Thoracic aorta (tissue), 2 donors: Measurements from ENCODE around the gene TARBP1. TPM values are rescaled to one million over a fixed set of nuclear protein-coding genes. Genes with fewer than 3 reads are reported as not detected.

Source experiments
- ATAC-seq: fragments of 150-250 bp; one replicate; pipeline ENCODE4 v1.8.0; 2017; ENCODE audit warnings: low read depth; ENCODE audit not compliant: insufficient number of reproducible peaks, low FRiP score
- DNase-seq: peaks from one replicate; pipeline ENCODE4 v3.0.0-alpha.2; 2020; ENCODE audit warnings: low spot score
- H3K27ac ChIP-seq, 2 donors: fragments of 200-600 bp; sonication (generic); 1 replicate in 1 of 2; 2 replicates in 1 of 2; pipeline ENCODE4 v1.5.1; 2016; ENCODE audit warnings: mild to moderate bottlenecking in 2 of 2, moderate library complexity in 2 of 2
- H3K27me3 ChIP-seq: fragments of 200-600 bp; sonication (generic); replicated peaks from 2 replicates; pipeline ENCODE4 v1.6.0; 2016; ENCODE audit warnings: mild to moderate bottlenecking; ENCODE audit not compliant: insufficient read depth
- H3K36me3 ChIP-seq: fragments of 200-600 bp; sonication (generic); one replicate; pipeline ENCODE4 v1.5.1; 2016
- H3K4me1 ChIP-seq, 2 donors: fragments of 200-600 bp; sonication (generic); 1 replicate in 1 of 2; 2 replicates in 1 of 2; pipeline versions ENCODE4 v1.5.1 to v1.6.0; 2016; ENCODE audit warnings: low read depth in 2 of 2, mild to moderate bottlenecking in 1 of 2; ENCODE audit not compliant: control insufficient read depth in 1 of 2
- H3K4me3 ChIP-seq: fragments of 200-600 bp; sonication (generic); 2 replicates; pipeline ENCODE4 v1.5.1; 2016; ENCODE audit warnings: mild to moderate bottlenecking
- H3K9me3 ChIP-seq: fragments of 200-600 bp; sonication (generic); 2 replicates; pipeline ENCODE4 v1.5.1; 2016
- CTCF ChIP-seq: fragments of 200-600 bp; sonication (generic); IDR thresholded peaks from one replicate; pipeline ENCODE4 v1.5.1; 2019; ENCODE audit warnings: antibody characterized with exemption
- total RNA-seq, 2 donors: library from RNA; depleted of rRNA; stranded (reverse); fragments of >200 nt; gene quantifications; one replicate each; pipeline versions ENCODE4 v1.1.0 to v1.2.3, GENCODE V29; 2016

TARBP1 gene
- total RNA-seq, 2 donors from 2014 or later: 11.5 to 13.5 TPM

GRCh38 chr1:234473118-234473517, 5.9 kb downstream of the TARBP1 start:
- H3K27me3 ChIP-seq: no peaks in the 10 kb centered on the region
- no peaks in the 10 kb centered on the region for H3K9me3 ChIP-seq
- H3K36me3 ChIP-seq: no peaks in the 10 kb centered on the region
- H3K27ac ChIP-seq: no peak overlapping the region
- DNase-seq: no peak
- no peak for ATAC-seq
- H3K4me1 ChIP-seq: peaks cover 4 to 6% of the 10 kb centered on the region in 2 donors
- no peak overlapping the region for H3K4me3 ChIP-seq
- no peak for TF ChIP-seq CTCF

GRCh38 chr1:234469376-234469775, 9.6 kb downstream of the TARBP1 start:
- Histone ChIP-seq H3K27ac (no peak overlapping the region), H3K27me3 (no peaks in the 10 kb centered on the region), H3K9me3 (no peaks in the 10 kb centered on the region), H3K36me3 (no peaks in the 10 kb centered on the region), H3K4me3 (no peak overlapping the region), H3K4me1 (no peaks in the 10 kb centered on the region)
- no peak for DNase-seq
- ATAC-seq: no peak
- no peak for TF ChIP-seq CTCF

GRCh38 chr1:234468580-234468979, 10.4 kb downstream of the TARBP1 start:
- Histone ChIP-seq H3K27ac (no peak overlapping the region), H3K27me3 (no peaks in the 10 kb centered on the region), H3K36me3 (no peaks in the 10 kb centered on the region), H3K9me3 (no peaks in the 10 kb centered on the region), H3K4me1 (no peaks in the 10 kb centered on the region), H3K4me3 (no peak overlapping the region)
- ATAC-seq (no peak), DNase-seq (no peak)
- TF ChIP-seq CTCF: no peak

GRCh38 chr1:234467821-234468220, 11.2 kb downstream of the TARBP1 start:
- no peak for DNase-seq
- H3K9me3 ChIP-seq: no peaks in the 10 kb centered on the region
- no peak overlapping the region for H3K4me3 ChIP-seq
- no peaks in the 10 kb centered on the region for H3K4me1 ChIP-seq
- TF ChIP-seq CTCF: no peak
- no peaks in the 10 kb centered on the region for H3K36me3 ChIP-seq
- H3K27ac ChIP-seq: no peak overlapping the region
- no peak for ATAC-seq
- no peaks in the 10 kb centered on the region for H3K27me3 ChIP-seq

GRCh38 chr1:234466945-234467344, 12.0 kb downstream of the TARBP1 start:
- ATAC-seq (no peak), DNase-seq (no peak)
- Histone ChIP-seq H3K9me3 (no peaks in the 10 kb centered on the region), H3K27ac (no peak overlapping the region), H3K36me3 (no peaks in the 10 kb centered on the region), H3K27me3 (no peaks in the 10 kb centered on the region), H3K4me3 (no peak overlapping the region), H3K4me1 (no peaks in the 10 kb centered on the region)
- TF ChIP-seq CTCF: no peak
